ENCODE data around the gene TRPM3.

Gene TRPM3

DNA sequence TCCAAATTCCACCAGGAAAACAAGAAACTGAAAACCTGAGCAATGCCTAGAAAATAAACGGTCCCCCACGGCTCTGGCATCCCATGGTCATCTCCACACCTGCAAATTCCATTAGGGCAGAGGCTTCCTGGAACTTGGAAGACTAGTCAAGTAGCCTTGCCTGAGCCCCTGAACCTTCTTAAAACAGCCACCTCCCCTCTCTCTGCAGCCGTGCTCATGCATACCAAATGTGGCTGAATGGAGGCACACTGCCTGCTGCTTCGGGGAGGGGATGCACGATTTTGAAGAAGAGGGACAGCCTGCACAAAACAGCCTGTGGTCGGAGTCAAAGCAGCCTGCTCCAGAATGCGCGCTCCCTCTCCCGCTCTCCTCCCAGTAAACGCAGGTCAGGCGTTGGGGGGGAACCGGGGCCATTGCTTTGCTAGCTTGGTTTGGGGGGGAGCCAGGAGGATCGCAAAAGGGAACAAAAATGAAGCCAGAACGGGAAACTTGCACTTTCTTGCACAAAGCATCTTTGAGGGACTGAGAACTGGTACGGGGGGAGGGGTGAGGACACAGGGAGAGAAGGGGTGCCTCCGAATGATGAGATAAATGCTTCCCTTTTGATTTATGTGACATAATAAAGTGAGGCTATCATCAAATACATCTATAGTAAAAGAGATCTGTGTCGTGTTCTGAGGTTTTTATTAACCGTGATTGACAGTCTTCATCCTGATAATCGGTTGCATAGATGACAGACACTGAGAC, at the start of gene TRPM3:
TRPM3 (minus strand) TSS at position 347 of the 747 bp plus-strand sequence; CDS start at position 80, 267 bp downstream.
- DNase-seq (ENCODE audit: low spot score), result no peak

DNA sequence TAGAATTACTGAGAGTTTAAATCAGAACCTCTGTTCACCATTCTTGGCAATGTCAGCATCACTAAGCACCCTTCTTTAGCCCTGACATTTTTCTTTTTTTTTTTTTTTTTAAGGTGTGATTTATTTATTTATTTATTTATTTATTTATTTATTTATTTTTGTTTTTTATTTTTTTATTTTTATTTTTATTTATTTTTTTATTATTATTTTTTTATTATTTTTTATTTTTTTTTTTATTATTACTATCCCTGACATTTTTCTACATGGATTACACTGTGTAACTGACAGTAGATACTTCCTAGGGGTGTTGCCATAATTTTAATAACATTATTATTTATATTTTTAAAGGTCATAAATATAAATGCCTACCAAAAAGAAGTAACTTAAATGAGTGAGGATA, 47.0 kb upstream of the TRPM3 start:
- no peak for DNase-seq (ENCODE audit: low spot score)

DNA sequence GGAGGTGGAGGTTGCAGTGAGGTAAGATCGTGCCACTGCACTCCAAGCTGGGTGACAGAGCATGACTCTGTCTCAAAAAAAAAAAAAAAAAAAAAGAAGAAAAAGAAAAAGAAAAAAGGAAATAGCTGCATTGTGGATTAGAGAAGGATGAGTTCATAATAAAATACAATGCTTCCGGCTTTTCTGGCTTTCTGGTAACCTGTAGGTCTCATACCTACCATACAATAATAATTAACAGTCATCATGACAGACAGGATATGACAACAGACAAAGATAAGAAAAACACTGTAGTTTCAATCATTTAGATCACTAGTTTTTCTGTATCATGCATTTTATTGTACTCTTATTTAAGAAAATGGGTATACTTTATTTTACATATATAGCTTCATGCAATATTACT, 40.7 kb upstream of the TRPM3 start:
- DNase-seq (ENCODE audit: low spot score), result no peak

DNA sequence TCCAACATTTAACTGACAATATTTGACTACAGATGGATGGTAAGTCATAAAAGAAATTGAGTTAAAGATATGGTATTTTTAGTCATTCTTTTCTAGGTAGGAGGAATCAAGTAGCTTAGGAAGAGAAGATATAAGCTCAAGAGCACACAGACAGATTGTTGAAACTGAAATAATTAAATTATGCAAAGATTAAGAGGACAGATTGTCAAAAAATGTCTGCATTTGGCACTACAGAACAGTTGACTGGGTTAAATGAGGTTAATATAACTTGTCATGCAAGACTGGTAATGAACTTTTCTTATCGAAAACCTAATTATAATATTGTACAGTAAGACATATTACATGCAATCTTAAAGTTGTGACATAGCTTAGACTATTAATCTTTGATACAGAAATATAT, 36.3 kb upstream of the TRPM3 start:
- DNase-seq (ENCODE audit: low spot score), result no peak

DNA sequence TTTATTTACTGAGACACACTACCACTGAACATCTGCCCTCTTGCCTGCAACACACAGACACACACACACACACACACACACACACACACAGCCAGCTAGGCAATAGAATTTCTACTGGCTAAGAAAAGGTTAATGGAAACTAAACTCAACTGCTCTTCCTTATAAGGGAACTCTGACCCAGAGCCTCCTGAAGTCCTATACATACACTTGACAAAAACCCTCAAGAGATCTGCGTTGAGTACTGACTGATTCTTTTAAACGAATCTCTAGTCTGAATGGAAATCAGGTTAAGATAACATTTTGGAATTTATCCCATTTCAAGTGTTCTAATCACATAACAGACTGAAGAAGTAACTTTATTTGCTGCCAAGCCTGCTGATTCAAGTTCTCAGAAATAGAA, 25.9 kb upstream of the TRPM3 start:
- DNase-seq (ENCODE audit: low spot score), result no peak

DNA sequence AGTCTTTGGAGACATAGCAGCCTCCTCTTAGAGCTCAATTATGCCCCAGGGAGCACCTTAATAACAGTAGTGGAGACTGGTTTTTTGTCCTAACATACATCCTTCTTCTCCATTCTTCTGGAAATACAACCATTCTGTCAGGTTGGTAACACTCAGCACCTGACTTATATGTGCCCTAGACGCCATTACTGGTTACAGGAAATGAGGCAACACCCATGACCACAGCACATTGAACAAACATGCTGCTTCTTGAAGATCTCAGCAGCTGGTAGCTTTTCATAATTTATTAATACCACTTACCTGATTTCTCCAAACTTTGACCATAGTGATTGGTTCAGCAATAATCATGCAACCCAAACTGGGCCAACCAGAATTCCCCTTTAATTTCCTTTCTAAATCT, 25.1 kb upstream of the TRPM3 start:
- DNase-seq (ENCODE audit: low spot score), result no peak

DNA sequence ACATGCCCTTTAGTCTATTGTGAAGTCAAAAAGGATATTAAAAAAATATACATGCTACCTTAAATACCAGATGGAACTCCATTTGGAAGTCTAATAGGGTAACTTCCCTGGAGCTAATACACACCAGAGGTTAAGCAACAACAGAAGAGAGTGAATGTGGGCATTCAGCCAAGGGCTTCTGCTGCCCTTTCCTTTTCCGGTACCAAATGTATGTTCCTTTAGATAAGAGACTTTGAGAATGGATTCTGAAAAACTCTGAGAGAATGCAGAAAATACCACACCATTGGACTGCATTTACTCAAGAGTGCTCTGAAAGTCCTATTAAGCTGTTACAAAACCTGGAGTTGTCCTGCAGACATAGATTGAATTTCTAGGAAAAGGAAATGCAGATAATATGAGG, 23.8 kb upstream of the TRPM3 start:
- DNase-seq (ENCODE audit: low spot score), result no peak

DNA sequence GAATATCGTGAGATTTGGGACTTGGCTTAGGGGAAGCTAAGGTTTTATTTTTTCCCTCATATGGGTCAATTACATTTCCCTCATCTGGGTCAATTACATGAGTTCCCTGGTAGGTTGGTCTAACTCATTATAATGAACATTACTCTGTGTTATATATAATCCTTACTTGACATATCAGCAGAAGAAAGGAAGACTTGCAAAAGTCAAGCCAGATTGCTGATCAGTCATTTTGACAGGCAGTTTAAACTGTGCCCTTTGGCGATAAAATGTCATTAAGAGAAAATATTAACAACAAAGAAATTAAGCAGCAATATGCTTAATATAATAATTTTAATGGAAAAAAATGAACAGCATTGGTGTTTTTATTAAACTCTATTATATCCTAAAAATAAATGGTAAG, 23.1 kb upstream of the TRPM3 start:
- DNase-seq (ENCODE audit: low spot score), result no peak

DNA sequence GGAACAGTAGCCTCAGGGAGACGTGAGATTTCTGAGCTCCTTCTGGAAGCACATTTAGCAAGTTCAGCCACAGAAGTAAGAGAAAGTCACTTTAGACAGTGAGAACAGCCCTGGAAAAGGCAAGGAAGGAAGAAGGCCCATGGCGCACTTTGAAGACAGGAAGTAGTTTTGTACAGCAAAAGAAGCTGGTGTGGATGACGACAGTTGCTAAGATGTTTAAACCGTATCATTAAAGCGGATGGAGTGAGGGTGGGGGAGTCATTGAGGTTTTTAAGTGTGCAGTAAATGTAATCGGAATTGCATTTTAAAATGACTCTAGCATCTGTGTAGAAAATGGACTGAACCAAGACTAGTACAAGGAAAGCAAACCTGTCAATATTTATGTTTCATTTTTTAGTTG, 15.3 kb upstream of the TRPM3 start:
- no peak for DNase-seq (ENCODE audit: low spot score)

DNA sequence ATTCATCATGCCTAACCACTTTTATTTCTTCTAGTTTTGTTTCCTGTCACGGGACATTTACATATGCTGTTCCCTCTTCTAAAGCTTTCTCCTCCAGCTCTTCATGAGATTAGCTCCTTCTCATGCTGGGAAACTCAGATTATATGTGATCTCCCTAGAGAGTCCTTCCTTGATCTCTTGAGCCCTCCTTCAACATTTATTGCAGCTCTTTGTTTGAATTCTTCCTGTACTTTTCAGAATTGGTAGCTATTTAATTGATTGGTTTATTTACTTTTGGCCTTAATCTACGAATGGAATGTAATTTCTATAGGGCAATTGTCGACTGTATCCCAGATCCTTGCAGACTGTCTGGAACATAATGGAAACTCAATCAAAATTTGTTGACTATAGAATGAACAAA, 9.7 kb upstream of the TRPM3 start:
- DNase-seq (ENCODE audit: low spot score), result no peak

DNA sequence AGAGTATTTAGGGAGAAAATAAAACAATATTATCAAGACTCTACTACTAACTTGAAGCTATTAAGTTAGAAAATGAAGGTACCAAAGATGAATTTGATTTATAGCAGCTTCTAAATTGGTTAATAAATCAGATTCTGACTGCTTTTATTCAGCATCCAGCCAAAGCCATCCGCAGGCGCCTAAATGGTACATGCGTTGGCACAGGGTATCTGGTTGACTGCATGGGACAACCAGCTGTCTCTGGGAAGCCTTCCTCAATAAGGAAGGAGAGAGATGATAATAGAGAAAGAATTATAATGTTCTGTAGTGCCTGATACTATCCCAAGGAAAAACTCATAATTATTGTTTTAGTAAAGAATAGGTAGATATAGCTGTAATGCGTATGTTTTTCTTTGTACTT, 9.1 kb upstream of the TRPM3 start:
- no peak for DNase-seq (ENCODE audit: low spot score)

DNA sequence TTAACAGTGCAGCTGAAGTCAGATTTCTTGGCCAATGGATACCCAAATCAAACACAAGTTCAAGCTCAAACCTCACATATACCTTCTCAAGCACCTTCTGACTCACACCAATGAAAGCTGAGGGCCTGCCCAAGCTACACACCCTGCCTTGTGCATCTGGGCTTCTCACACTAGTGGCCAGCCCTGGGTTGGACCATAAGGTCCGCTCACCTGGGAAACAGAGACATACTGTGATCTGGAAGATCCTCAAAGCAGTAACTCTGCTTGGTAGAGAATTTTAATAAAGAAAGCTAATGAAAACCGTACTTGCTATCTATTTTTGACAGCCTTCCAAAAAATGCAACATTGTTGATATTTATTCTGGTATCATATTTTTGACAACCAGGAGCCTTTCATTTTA, 7.4 kb upstream of the TRPM3 start:
- DNase-seq (ENCODE audit: low spot score), result no peak

DNA sequence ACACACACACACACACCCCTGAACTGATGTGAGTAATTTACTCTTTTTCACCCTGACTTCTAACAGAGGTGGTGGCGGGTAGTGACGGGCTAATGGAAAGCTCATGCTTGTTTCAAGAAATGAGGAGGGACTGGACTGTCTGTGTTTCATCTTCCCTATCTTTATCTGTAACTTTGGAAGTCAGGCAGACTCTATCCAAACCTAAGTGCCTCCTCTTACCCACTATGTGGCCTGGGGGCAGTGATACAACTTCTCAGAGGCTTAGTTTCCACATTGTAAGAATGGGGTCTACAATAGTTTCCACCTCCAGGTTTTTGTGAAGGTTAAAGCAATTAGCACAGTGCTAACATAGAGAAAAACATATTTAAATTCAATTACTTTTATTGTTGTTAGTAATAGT, 5.9 kb upstream of the TRPM3 start:
- DNase-seq (ENCODE audit: low spot score), result no peak

DNA sequence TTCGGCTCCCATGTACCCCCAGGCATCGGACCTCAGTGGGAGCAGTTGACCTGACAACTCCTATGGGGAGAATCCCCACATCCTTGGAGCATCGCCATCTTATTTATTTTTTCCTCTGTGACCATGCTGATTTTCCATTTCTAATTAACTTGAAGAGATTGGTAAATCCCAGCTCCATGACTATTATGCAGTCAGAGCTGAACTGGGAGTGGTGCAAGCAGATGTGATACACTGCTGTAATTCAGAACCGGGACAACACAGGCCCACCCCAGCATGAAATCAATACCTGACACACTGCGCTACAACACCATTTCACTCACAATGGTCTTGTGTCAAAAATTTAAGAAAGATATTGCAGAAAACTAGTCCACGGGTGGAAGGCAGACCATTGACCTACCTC, 1.0 kb upstream of the TRPM3 start:
- no peak for DNase-seq (ENCODE audit: low spot score)

DNA sequence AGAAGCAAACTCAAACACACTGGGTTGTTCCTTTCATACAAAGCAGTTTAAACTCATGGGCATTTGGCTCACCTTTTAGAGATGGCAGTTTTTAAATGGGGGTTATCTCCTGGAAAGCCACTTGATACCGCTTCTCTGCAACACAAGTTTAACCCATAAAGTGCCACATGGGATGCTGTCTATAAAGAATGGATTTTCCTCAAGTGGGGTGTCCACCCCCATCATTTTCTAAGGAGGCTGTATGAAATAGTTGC, 528 bp upstream of the TRPM3 start:
- DNase-seq (ENCODE audit: low spot score), result no peak

DNA sequence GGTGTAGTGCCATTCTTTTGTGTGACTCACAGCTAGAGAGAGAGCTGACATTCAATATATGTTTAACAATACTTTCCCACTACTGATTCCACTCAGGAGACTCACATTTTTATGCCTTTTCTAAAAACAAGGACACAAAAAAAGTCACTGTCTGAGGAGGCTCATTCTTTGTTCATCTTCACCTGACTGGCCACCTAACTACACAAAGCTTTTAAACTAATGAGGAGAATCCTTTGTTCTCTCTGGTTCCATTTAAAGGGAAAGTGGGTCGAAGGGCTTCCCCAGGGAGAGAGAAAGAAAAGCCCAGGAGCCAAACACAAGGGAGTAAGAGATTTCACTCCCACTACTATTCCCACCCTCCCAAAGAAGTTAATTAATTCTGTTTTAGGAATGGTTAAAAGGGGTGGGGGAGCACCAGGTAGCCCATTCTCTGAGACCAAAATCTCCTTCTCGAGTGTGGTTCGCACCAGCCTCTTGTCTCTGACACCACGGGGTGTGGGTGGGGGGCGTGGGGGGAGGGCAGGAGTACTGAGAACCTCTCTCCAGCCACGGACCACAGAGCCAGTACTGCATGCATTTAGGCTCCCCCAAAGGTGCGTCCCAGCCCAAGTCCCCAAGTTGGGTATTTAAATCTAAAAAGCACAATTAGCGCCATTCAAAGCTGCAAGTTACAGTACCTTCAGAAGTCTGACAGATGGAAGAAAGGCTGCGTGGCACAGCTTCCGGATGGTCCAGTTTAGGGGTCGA, 747 bp downstream of the TRPM3 start:
- DNase-seq (ENCODE audit: low spot score), result no peak

DNA sequence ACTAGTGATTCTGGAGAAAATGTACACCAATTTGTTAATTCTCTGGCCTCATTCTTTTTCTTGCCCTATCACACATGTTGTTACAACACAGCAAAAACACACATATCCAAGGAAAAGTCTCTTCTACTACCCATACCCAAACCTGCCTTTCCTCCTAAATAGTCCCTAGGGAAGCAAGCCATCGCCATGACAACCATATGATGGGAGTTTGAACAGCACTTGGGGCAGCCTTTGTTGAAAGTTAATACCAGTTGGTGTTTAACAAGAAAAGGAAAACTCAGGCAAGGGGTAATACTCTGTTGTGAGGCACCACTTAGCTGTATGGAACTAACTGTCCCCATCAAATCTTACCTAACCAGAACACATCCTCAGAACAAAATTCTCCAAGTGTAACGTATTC, 1.7 kb downstream of the TRPM3 start:
- no peak for DNase-seq (ENCODE audit: low spot score)

DNA sequence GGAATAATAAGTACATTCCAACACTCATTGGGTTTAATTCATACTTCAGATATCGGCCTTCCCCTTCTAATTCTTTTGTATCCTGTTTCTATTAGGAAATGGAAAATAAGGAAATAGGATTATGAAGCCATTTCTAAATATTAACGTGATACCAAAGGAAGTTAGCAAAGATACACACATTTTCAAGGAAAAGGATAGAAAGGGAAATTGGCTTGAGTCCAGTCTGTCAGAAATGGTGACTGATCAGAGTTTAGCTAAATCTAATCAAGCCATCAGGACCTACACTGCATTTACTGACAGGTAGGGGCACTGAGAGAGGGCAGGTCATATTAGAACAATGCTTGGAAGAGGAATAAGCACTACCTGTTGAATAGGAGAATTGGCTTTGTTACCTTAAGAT, 3.1 kb downstream of the TRPM3 start:
- no peak for DNase-seq (ENCODE audit: low spot score)

DNA sequence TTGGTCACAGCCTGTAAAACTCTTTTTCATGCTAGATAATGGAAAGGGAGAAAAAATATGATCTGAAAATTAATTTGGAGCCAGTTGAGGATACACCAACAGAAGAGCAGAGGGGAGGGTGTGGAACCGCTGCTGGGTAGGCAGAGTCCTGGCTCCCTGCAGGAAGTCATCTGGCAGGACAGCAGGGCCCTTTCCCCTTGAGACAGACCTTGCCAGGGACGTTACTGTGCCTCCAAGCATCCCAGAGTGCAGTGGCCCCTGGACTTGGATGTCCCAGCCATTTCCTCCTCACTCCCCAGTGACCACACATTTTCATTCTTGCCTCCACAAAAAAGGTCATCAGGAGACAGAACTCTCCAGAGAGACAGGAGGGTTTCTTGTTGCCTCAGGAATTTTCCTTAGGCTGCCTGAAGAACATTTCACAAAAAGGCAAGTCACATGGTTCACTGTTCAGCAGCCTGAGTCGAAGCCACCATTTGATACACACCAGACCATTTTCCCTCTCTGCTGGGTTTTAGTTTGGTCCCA, 5.9 kb downstream of the TRPM3 start:
- no peak for DNase-seq (ENCODE audit: low spot score)

DNA sequence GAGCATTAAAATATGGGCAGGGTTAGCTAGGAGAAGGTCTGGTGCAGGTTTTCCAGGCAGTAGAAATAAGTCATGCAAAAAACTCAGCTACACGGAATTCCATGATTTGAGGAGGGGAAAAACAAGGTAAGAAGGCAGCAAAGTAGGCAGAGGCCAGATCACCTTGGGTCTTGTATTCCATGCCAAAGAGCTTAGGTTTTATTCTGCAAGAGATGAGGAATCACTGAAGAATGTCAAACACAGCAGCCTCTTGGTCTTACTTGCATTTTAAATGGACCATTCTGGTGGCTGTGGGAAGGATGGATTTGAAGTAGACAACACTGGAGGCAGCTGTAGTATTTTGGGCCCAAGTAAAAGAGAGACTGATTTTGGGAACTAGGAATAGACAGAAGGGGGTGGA, 8.6 kb downstream of the TRPM3 start:
- DNase-seq (ENCODE audit: low spot score), result no peak

DNA sequence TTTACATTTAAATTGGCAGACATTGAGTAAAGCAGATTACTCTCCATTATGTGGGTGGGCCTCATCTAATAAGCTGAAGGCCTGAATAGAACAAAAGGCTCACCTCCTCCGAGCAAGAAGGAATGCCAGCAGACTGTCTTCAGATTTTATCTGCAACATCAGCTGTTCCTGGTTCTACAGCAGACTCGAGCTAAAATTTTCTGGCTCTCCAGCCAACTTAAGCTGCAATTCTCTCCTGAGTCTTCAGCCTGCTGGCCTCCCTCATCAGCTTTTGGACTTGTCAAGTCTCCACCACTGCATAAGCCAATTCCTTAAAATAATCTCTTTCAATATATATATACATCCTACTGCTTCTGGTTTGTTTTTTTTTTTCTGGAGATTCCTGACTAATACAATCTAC, 12.5 kb downstream of the TRPM3 start:
- DNase-seq (ENCODE audit: low spot score), result no peak

DNA sequence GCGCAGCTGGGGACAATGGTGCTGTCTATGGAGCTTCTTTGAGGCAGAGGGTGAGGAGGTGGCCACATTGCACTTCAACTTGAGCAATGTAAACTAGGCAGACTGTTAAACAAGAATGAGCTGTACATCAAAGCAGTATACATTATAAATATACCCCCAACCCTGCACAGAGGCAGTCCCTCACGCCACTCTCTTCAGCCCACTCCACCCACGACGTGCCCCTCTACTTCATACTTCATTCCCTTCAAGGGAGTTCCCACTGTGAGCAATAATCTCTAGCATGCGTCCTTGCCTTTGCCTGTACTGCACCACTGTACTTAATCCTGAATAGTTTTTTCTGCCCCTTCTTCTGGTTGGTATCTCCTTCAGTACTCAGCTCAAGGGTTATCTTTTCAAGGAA, 14.4 kb downstream of the TRPM3 start:
- no peak for DNase-seq (ENCODE audit: low spot score)

DNA sequence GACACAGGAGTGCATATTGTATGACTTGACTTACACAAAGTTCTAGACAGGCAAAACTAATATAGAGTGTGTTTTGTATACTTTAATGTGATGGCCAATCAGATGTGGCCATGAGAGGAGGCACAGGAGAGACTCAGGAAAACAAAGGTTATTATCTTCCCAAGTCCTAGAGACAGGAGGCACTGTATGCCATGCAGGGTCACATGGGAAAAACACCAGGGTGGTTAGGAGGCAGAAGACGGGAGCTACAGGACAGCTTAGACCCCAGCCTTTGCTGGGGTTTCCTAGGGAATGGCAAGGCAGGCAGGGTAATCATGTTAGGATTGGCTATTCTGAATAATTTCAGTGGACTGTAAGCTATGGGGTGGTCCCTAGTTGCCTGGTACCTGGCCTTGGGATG, 16.2 kb downstream of the TRPM3 start:
- DNase-seq (ENCODE audit: low spot score), result no peak

DNA sequence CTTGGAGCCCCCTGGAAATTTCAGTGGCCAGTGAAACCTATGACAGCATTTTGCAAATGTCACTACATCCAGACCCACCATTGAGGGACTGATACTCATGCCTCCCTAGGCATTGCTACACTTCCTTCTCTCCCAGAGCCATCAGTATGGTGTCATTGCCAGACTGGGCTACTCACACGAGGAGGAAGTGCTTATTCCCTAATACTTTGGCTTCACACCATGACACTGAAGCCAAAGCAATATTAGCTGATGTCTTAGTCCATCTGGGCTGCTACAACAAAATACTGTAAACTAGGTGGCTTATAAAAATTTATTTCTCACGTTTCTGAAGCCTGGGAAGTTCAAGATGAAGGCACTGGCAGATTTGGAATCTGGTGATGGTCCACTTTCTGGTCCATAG, 22.6 kb downstream of the TRPM3 start:
- no peak for DNase-seq (ENCODE audit: low spot score)

Data from HuH-7.5 (cell line).